Endothelial cell of umbilical vein (primary cell): ENCODE measurements around the gene CDK17. TPM values are rescaled to one million over a fixed set of nuclear protein-coding genes. Genes with fewer than 3 reads are reported as not detected.

Experiments used
- BruUV-seq: library from RNA; stranded (reverse); fragments of 400-500 nt; replicated peaks from 2 replicates; lab custom pipeline; 2021; lab: Mats Ljungman, UMichigan
- CTCF ChIA-PET: fragments of 300-600, 350-600 bp; sonication (Branson Sonifier 250); formaldehyde crosslinking; loops from one replicate; lab custom pipeline; 2021; ENCODE audit warnings: antibody characterized with exemption, inconsistent platforms; lab: Charles Lee
- POLR2A ChIA-PET: fragments of 300-600, 350-600 bp; sonication (Branson Sonifier 250); formaldehyde crosslinking; loops from one replicate; lab custom pipeline; 2021; ENCODE audit warnings: antibody characterized with exemption, inconsistent platforms; lab: Charles Lee
- DNase-seq: peaks from one replicate; pipeline ENCODE4 v3.0.0-alpha.2; 2011; ENCODE audit warnings: low read depth, low spot score
- FAIRE-seq: peaks from 2 replicates; lab custom pipeline; 2011; peaks lifted over from hg19 to GRCh38; lab: Jason Lieb, UNC
- H2AFZ ChIP-seq: 2 replicates; pipeline ENCODE4 v1.6.0; 2012; ENCODE audit warnings: low read depth, low read length, control low read depth, inconsistent platforms
- H3K27ac ChIP-seq: 2 replicates; pipeline ENCODE4 v1.5.1; 2011; ENCODE audit warnings: low read depth, mild to moderate bottlenecking, control low read depth, low read length, moderate library complexity; ENCODE audit not compliant: insufficient read depth
- H3K27me3 ChIP-seq, 2 experiments: 2 replicates each; pipeline versions ENCODE4 v1.6.0 to v1.6.1; 2011; ENCODE audit warnings: low read length in 2 of 2, mixed read lengths in 1 of 2; ENCODE audit not compliant: control insufficient read depth in 2 of 2, insufficient read depth in 2 of 2
- H3K36me3 ChIP-seq, 2 experiments: 2 replicates in 1 of 2; 3 replicates in 1 of 2; pipeline ENCODE4 v1.5.1; 2011; ENCODE audit warnings: low read length in 2 of 2, mild to moderate bottlenecking in 1 of 2, moderate library complexity in 1 of 2; ENCODE audit not compliant: control insufficient read depth in 2 of 2, insufficient read depth in 2 of 2; ENCODE audit errors: extremely low read depth in 1 of 2
- H3K4me1 ChIP-seq: 3 replicates; pipeline ENCODE4 v1.5.1; 2011; ENCODE audit warnings: mild to moderate bottlenecking, low read length; ENCODE audit not compliant: control insufficient read depth, insufficient read depth; ENCODE audit errors: extremely low read depth
- H3K4me2 ChIP-seq: 2 replicates; pipeline ENCODE4 v1.6.1; 2011; ENCODE audit warnings: low read length, control low read depth, mixed read lengths; ENCODE audit not compliant: insufficient read depth
- H3K4me3 ChIP-seq, 3 experiments: fragments of 200-600 bp in 1 of 3; sonication (generic), shearing (Covaris generic) in 1 of 3; replicated peaks in 1 of 3; 2 replicates each; pipeline ENCODE4 v1.5.1; 2011 to 2016; ENCODE audit warnings: control low read depth in 3 of 3, low read length in 3 of 3, mild to moderate bottlenecking in 2 of 3, inconsistent platforms in 1 of 3, low read depth in 1 of 3, moderate library complexity in 1 of 3; ENCODE audit not compliant: insufficient read depth in 1 of 3
- H3K79me2 ChIP-seq: 2 replicates; pipeline ENCODE4 v1.6.0; 2012; ENCODE audit warnings: low read length, inconsistent platforms; ENCODE audit not compliant: control insufficient read depth, insufficient read depth
- H3K9ac ChIP-seq: replicated peaks from 2 replicates; pipeline ENCODE3; 2011; ENCODE audit warnings: low read length, control low read depth; ENCODE audit not compliant: insufficient read depth; ENCODE audit errors: extremely low read depth
- H3K9me1 ChIP-seq: replicated peaks from 3 replicates; pipeline ENCODE4 v1.6.0; 2011; ENCODE audit warnings: mild to moderate bottlenecking, low read length; ENCODE audit not compliant: control insufficient read depth, insufficient read depth; ENCODE audit errors: extremely low read depth
- H3K9me3 ChIP-seq: replicated peaks from 2 replicates; pipeline ENCODE4 v1.5.1; 2012; ENCODE audit warnings: low read length, inconsistent platforms; ENCODE audit not compliant: control insufficient read depth, insufficient read depth
- H4K20me1 ChIP-seq: replicated peaks from 2 replicates; pipeline ENCODE3; 2011; ENCODE audit warnings: mild to moderate bottlenecking, low read length; ENCODE audit not compliant: control insufficient read depth, insufficient read depth; ENCODE audit errors: extremely low read depth
- EZH2 ChIP-seq: IDR thresholded peaks from 2 replicates; pipeline ENCODE4 v1.6.1; 2012; ENCODE audit warnings: borderline replicate concordance, low read depth, mild to moderate bottlenecking, moderate library complexity, low read length, inconsistent platforms; ENCODE audit not compliant: severe bottlenecking
- FOS ChIP-seq: IDR thresholded peaks from 2 replicates; pipeline ENCODE4 v1.6.1; 2011; ENCODE audit warnings: mild to moderate bottlenecking, low read length, moderate library complexity, borderline replicate concordance; ENCODE audit not compliant: insufficient read depth
- JUN ChIP-seq: IDR thresholded peaks from 2 replicates; pipeline ENCODE4 v1.6.1; 2011; ENCODE audit warnings: borderline replicate concordance, low read depth; ENCODE audit not compliant: insufficient read length, insufficient read depth
- MYC ChIP-seq: IDR thresholded peaks from one replicate; pipeline ENCODE4 v1.6.1; 2011; ENCODE audit warnings: mild to moderate bottlenecking, low read depth, low read length
- dilution Hi-C: fragments of 300-500 bp; cut with MboI; formaldehyde crosslinking; loops from one replicate; pipeline ENCODE4 v1.15.0; 2019; ENCODE audit warnings: low sequenced_read_pairs; ENCODE audit not compliant: extremely low pct_ligation_motif_present
- intact Hi-C: fragments of 100-400 bp; cut with micrococcal nuclease; formaldehyde crosslinking; loops from one replicate; pipeline ENCODE4 v1.10.0; 2022
- polyA plus RNA-seq, 4 experiments: library from polyadenylated mRNA; depleted of rRNA in 3 of 4; stranded (reverse) in 3 of 4; unstranded in 1 of 4; fragments of >200 nt; gene quantifications; 2 replicates each; pipeline versions ENCODE4 v1.2.1 to v1.2.3, GENCODE V29; 2011 to 2012; ENCODE audit warnings: missing spikeins in 1 of 4
- total RNA-seq: library from RNA; stranded (reverse); gene quantifications from 2 replicates; pipeline ENCODE4 v1.2.3, GENCODE V29; 2021
- TF ChIP-seq, protein P1 (sequence below), 2 donors: IDR thresholded peaks; 1 replicate in 1 of 2; 2 replicates in 1 of 2; pipeline ENCODE4 v1.5.1; 2011; ENCODE audit warnings: low read length in 2 of 2, mild to moderate bottlenecking in 2 of 2, moderate library complexity in 2 of 2, control low read depth in 1 of 2, inconsistent platforms in 1 of 2, low read depth in 1 of 2; ENCODE audit not compliant: insufficient read depth in 1 of 2; ENCODE audit errors: extremely low read depth in 1 of 2

The CDK17 gene
- total and polyA plus RNA-seq, 2 donors (not counting 3 experiments of a cell fraction or from before 2014, with no cell fraction given): 61.1 to 176 TPM

DNA sequence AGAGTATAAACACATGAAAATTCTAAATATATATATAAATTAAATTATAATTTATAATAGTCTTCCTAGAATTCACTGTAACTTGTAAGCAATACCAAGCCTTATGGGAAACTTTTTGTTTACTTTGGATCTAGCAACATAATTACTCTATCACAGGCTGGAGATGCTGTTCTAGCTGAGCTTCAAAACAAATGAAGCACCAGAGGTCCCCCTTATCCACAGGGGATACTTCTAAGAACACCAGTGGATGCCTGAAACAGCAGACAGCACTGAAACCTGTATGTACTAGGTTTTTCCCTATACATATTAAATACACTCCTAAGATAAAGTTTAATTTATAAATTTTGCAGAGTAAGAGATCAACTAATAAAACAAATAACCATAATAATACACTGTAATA, 96.6 kb downstream of the CDK17 start:
- POLR2A ChIA-PET: interaction anchor here (1.3 kb wide), 1 partner anchor 135 kb away, joined by 3 read pairs; no protein-coding TSS in a partner anchor
- intact Hi-C loops: no loop called here
- no peak for FAIRE-seq

GRCh38 chr12:96302687-96303310, 97.4 kb downstream of the CDK17 start:
- intact Hi-C loops (no loop called here), dilution Hi-C loops (no loop called here)
- BruUV-seq: no TSS peak
- Histone ChIP-seq H3K9me1 (no peaks in the 10 kb centered on the region), H3K36me3 (peaks cover 7 to 17% of the 10 kb centered on the region in 2 experiments), H3K9me3 (no peaks in the 10 kb centered on the region), H3K9ac (no peak overlapping the region), H4K20me1 (peaks cover 14% of the 10 kb centered on the region), H3K4me2 (no peak overlapping the region), H3K27ac (peak overlapping the region; percentile 17), H2AFZ (no peak overlapping the region), H3K4me3 (no peak overlapping the region), H3K4me1 (peaks cover 3% of the 10 kb centered on the region), H3K27me3 (no peaks in the 10 kb centered on the region), H3K79me2 (peaks cover 93% of the 10 kb centered on the region)
- FAIRE-seq (no peak), DNase-seq (no peak)
- ChIA-PET CTCF (interaction anchor here (0.6 to 1.7 kb wide), 5 partner anchors 9 to 214 kb away, joined by 3 to 8 read pairs (median 3); no protein-coding TSS in a partner anchor), POLR2A (interaction anchor here (1.3 kb wide), 1 partner anchor 136 kb away, joined by 3 read pairs; no protein-coding TSS in a partner anchor)
- TF ChIP-seq EZH2 (no peak), FOS (no peak), JUN (no peak)

More for the DNA sequence above, 96.6 kb downstream of the CDK17 start:
- Histone ChIP-seq H4K20me1 (peaks cover 18% of the 10 kb centered on the region), H3K27ac (no peak overlapping the region), H3K4me1 (peaks cover 3% of the 10 kb centered on the region), H3K36me3 (peaks cover 7 to 17% of the 10 kb centered on the region in 2 experiments), H3K9me3 (no peaks in the 10 kb centered on the region), H3K9me1 (no peaks in the 10 kb centered on the region), H3K9ac (no peak overlapping the region), H3K27me3 (no peaks in the 10 kb centered on the region), H2AFZ (no peak overlapping the region), H3K79me2 (peaks cover 97% of the 10 kb centered on the region), H3K4me3 (no peak overlapping the region), H3K4me2 (no peak overlapping the region)
- peak; percentile 32 for DNase-seq
- CTCF ChIA-PET: interaction anchor here (0.6 to 1.7 kb wide), 5 partner anchors 8 to 213 kb away, joined by 3 to 8 read pairs (median 3); no protein-coding TSS in a partner anchor
- dilution Hi-C loops: no loop called here
- TF ChIP-seq, protein P1, sequence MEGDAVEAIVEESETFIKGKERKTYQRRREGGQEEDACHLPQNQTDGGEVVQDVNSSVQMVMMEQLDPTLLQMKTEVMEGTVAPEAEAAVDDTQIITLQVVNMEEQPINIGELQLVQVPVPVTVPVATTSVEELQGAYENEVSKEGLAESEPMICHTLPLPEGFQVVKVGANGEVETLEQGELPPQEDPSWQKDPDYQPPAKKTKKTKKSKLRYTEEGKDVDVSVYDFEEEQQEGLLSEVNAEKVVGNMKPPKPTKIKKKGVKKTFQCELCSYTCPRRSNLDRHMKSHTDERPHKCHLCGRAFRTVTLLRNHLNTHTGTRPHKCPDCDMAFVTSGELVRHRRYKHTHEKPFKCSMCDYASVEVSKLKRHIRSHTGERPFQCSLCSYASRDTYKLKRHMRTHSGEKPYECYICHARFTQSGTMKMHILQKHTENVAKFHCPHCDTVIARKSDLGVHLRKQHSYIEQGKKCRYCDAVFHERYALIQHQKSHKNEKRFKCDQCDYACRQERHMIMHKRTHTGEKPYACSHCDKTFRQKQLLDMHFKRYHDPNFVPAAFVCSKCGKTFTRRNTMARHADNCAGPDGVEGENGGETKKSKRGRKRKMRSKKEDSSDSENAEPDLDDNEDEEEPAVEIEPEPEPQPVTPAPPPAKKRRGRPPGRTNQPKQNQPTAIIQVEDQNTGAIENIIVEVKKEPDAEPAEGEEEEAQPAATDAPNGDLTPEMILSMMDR (IDR thresholded peaks at IDR 0.05; ENCODE audit: extremely low read depth in 1 of 2, insufficient read depth in 1 of 2, low read depth in 1 of 2, low read length in 2 of 2): no peak
- no peak for TF ChIP-seq MYC
- BruUV-seq: no TSS peak
